HG02885 (cell line): ENCODE results near the gene ACOT7.

ENCODE experiments used
- ATAC-seq: cut with Tn5 transposase; IDR thresholded peaks from one replicate; pipeline ENCODE4 v1.9.1; 2021; ENCODE audit warnings: mild to moderate bottlenecking; ENCODE audit not compliant: unreplicated experiment, poor library complexity

The ACOT7 gene

GRCh38 chr1:6294890-6295556 lies 98.5 kb downstream of the ACOT7 start:
- ATAC-seq: no peak

GRCh38 chr1:6294080-6294889 lies 99.3 kb downstream of the ACOT7 start:
- no peak for ATAC-seq

- no peak for ATAC-seq
These were observed 101.5 kb downstream of the ACOT7 start for GRCh38 chr1:6292102-6292501.

- ATAC-seq: no peak
These were observed 104.9 kb downstream of the ACOT7 start for GRCh38 chr1:6288665-6289064.

- no peak for ATAC-seq
These were observed 105.5 kb downstream of the ACOT7 start for GRCh38 chr1:6288026-6288425.

- no peak for ATAC-seq
These were observed 106.1 kb downstream of the ACOT7 start for GRCh38 chr1:6287431-6287886.

GRCh38 chr1:6287029-6287428 lies 106.5 kb downstream of the ACOT7 start:
- no peak for ATAC-seq

- no peak for ATAC-seq
These were observed 107.3 kb downstream of the ACOT7 start for GRCh38 chr1:6286266-6286665.

GRCh38 chr1:6285336-6285735 lies 108.2 kb downstream of the ACOT7 start:
- ATAC-seq: no peak

GRCh38 chr1:6282577-6283270 lies 110.8 kb downstream of the ACOT7 start:
- ATAC-seq: no peak

GRCh38 chr1:6281511-6282402 lies 111.8 kb downstream of the ACOT7 start:
- no peak for ATAC-seq

- no peak for ATAC-seq
These were observed 112.7 kb downstream of the ACOT7 start for GRCh38 chr1:6280761-6281451.

GRCh38 chr1:6279613-6280383 lies 113.8 kb downstream of the ACOT7 start:
- ATAC-seq: no peak

GRCh38 chr1:6279066-6279465 lies 114.5 kb downstream of the ACOT7 start:
- no peak for ATAC-seq

GRCh38 chr1:6278263-6278662 lies 115.3 kb downstream of the ACOT7 start:
- no peak for ATAC-seq

- no peak for ATAC-seq
These were observed 116.6 kb downstream of the ACOT7 start for GRCh38 chr1:6276811-6277555.

GRCh38 chr1:6275826-6276782 lies 117.5 kb downstream of the ACOT7 start:
- no peak for ATAC-seq
